ENCODE measurements around the gene AK6.
"Not testable (repeated sequence)": the region's sequence is repeated elsewhere in the genome, so short reads cannot be mapped to it uniquely, and the experiment has no call there.

Gene AK6

GRCh38 chr5:69369340-69370121 lies at the start of gene AK6, which contains the start of the genes RAD17 and TAF9:
TSS of gene AK6 (minus strand) at chr5:69369520. CDS start at chr5:69369490, 30 bp downstream.
TSS of gene RAD17 (plus strand) at chr5:69369818. CDS start at chr5:69372209, 2,391 bp downstream.
TSS of gene TAF9 (minus strand) at chr5:69369520. CDS start at chr5:69365737, 3,783 bp downstream.
- peak within 1 kb of the TSS; percentile 99 for H3K27ac Mint-ChIP-seq
- H3K4me1 Mint-ChIP-seq: peaks cover 27% of the 10 kb centered on the region
- peak within 1 kb of the TSS; percentile 86 for H3K4me3 Mint-ChIP-seq
- peak; percentile 85 to 98 for DNase-seq (ENCODE audit: low spot score in 2 of 2)
- ATAC-seq: peak; percentile 97
- peaks cover 71% of the 10 kb centered on the region for H3K36me3 Mint-ChIP-seq
- H3K9me3 Mint-ChIP-seq: no peaks in the 10 kb centered on the region

GRCh38 chr5:69418554-69418953 lies 49.2 kb upstream of the AK6 start:
- H3K36me3 Mint-ChIP-seq: peaks cover 11% of the 10 kb centered on the region
- H3K4me1 Mint-ChIP-seq: no peaks in the 10 kb centered on the region
- no peak for ATAC-seq
- H3K9me3 Mint-ChIP-seq: no peaks in the 10 kb centered on the region
- H3K27ac Mint-ChIP-seq: no peak overlapping the region
- no peak overlapping the region for H3K4me3 Mint-ChIP-seq
- DNase-seq (ENCODE audit: low spot score in 2 of 2): no peak

GRCh38 chr5:69416699-69417098 lies 47.4 kb upstream of the AK6 start:
- Mint-ChIP-seq H3K4me1 (no peaks in the 10 kb centered on the region), H3K27ac (no peak overlapping the region), H3K9me3 (no peaks in the 10 kb centered on the region), H3K36me3 (peaks cover 27% of the 10 kb centered on the region), H3K4me3 (no peak overlapping the region)
- ATAC-seq (no peak), DNase-seq (ENCODE audit: low spot score in 2 of 2) (no peak)

GRCh38 chr5:69416180-69416579 lies 46.9 kb upstream of the AK6 start:
- H3K4me1 Mint-ChIP-seq: no peaks in the 10 kb centered on the region
- no peak overlapping the region for H3K27ac Mint-ChIP-seq
- H3K4me3 Mint-ChIP-seq: no peak overlapping the region
- DNase-seq (ENCODE audit: low spot score in 2 of 2): no peak
- ATAC-seq: no peak
- H3K36me3 Mint-ChIP-seq: peaks cover 32% of the 10 kb centered on the region
- H3K9me3 Mint-ChIP-seq: no peaks in the 10 kb centered on the region

GRCh38 chr5:69415584-69415958 lies 46.3 kb upstream of the AK6 start:
- no peaks in the 10 kb centered on the region for H3K9me3 Mint-ChIP-seq
- no peak overlapping the region for H3K27ac Mint-ChIP-seq
- no peak for ATAC-seq
- H3K4me1 Mint-ChIP-seq: no peaks in the 10 kb centered on the region
- peaks cover 37% of the 10 kb centered on the region for H3K36me3 Mint-ChIP-seq
- H3K4me3 Mint-ChIP-seq: peak overlapping the region; percentile 31
- no peak for DNase-seq (ENCODE audit: low spot score in 2 of 2)

GRCh38 chr5:69414885-69415583 lies 45.7 kb upstream of the AK6 start, which contains the start of gene MARVELD2:
TSS of gene MARVELD2 (plus strand) at chr5:69415116. CDS start at chr5:69419386, 4,270 bp downstream.
- Mint-ChIP-seq H3K4me1 (no peaks in the 10 kb centered on the region), H3K27ac (no peak within 1 kb of the TSS), H3K4me3 (peak within 1 kb of the TSS; percentile 31), H3K9me3 (no peaks in the 10 kb centered on the region), H3K36me3 (peaks cover 43% of the 10 kb centered on the region)
- DNase-seq (ENCODE audit: low spot score in 2 of 2) (no peak), ATAC-seq (peak; percentile 69)

- H3K9me3 Mint-ChIP-seq: no peaks in the 10 kb centered on the region
- H3K4me3 Mint-ChIP-seq: no peak overlapping the region
- ATAC-seq (no peak), DNase-seq (ENCODE audit: low spot score in 2 of 2) (no peak)
- H3K27ac Mint-ChIP-seq: no peak overlapping the region
- H3K36me3 Mint-ChIP-seq: peaks cover 86% of the 10 kb centered on the region
- no peaks in the 10 kb centered on the region for H3K4me1 Mint-ChIP-seq
Measured at GRCh38 chr5:69404659-69405330, 35.5 kb upstream of the AK6 start.

GRCh38 chr5:69378376-69378775 lies 9.1 kb upstream of the AK6 start:
- no peaks in the 10 kb centered on the region for H3K9me3 Mint-ChIP-seq
- H3K4me3 Mint-ChIP-seq: no peak overlapping the region
- no peak overlapping the region for H3K27ac Mint-ChIP-seq
- no peaks in the 10 kb centered on the region for H3K4me1 Mint-ChIP-seq
- ATAC-seq (no peak), DNase-seq (ENCODE audit: low spot score in 2 of 2) (no peak)
- peaks cover 87% of the 10 kb centered on the region for H3K36me3 Mint-ChIP-seq

GRCh38 chr5:69374911-69375446 lies 5.7 kb upstream of the AK6 start:
- DNase-seq (ENCODE audit: low spot score in 2 of 2): no peak
- Mint-ChIP-seq H3K9me3 (no peaks in the 10 kb centered on the region), H3K4me1 (no peaks in the 10 kb centered on the region), H3K27ac (no peak overlapping the region), H3K4me3 (no peak overlapping the region), H3K36me3 (peaks cover 64% of the 10 kb centered on the region)
- ATAC-seq: no peak

GRCh38 chr5:69372394-69372793 lies 3.1 kb upstream of the AK6 start:
- H3K4me3 Mint-ChIP-seq: no peak overlapping the region
- no peak for DNase-seq (ENCODE audit: low spot score in 2 of 2)
- peaks cover 12% of the 10 kb centered on the region for H3K4me1 Mint-ChIP-seq
- H3K27ac Mint-ChIP-seq: no peak overlapping the region
- ATAC-seq: no peak
- H3K36me3 Mint-ChIP-seq: peaks cover 70% of the 10 kb centered on the region
- no peaks in the 10 kb centered on the region for H3K9me3 Mint-ChIP-seq

GRCh38 chr5:69370335-69370734 lies 1.0 kb upstream of the AK6 start:
- Mint-ChIP-seq H3K4me3 (peak overlapping the region; percentile 86), H3K4me1 (peaks cover 21% of the 10 kb centered on the region), H3K36me3 (peaks cover 71% of the 10 kb centered on the region), H3K27ac (peak overlapping the region; percentile 99)
- not testable (repeated sequence) for H3K9me3 Mint-ChIP-seq; ATAC-seq; DNase-seq (ENCODE audit: low spot score in 2 of 2)

GRCh38 chr5:69368458-69369339 lies 621 bp downstream of the AK6 start:
- peak overlapping the region; percentile 99 for H3K27ac Mint-ChIP-seq
- DNase-seq (ENCODE audit: low spot score in 2 of 2) (peak in 1 of 2 donors; percentile 54), ATAC-seq (peak; percentile 1)
- H3K4me1 Mint-ChIP-seq: peaks cover 27% of the 10 kb centered on the region
- no peaks in the 10 kb centered on the region for H3K9me3 Mint-ChIP-seq
- H3K4me3 Mint-ChIP-seq: peak overlapping the region; percentile 86
- H3K36me3 Mint-ChIP-seq: peaks cover 71% of the 10 kb centered on the region

GRCh38 chr5:69367697-69368279 lies 1.5 kb downstream of the AK6 start:
- DNase-seq (ENCODE audit: low spot score in 2 of 2) (no peak), ATAC-seq (no peak)
- Mint-ChIP-seq H3K4me1 (peaks cover 27% of the 10 kb centered on the region), H3K27ac (peak overlapping the region; percentile 99), H3K36me3 (peaks cover 71% of the 10 kb centered on the region), H3K4me3 (peak overlapping the region; percentile 86), H3K9me3 (no peaks in the 10 kb centered on the region)

- DNase-seq (ENCODE audit: low spot score in 2 of 2) (no peak), ATAC-seq (no peak)
- no peak overlapping the region for H3K4me3 Mint-ChIP-seq
- peaks cover 94% of the 10 kb centered on the region for H3K36me3 Mint-ChIP-seq
- no peaks in the 10 kb centered on the region for H3K9me3 Mint-ChIP-seq
- peak overlapping the region; percentile 20 for H3K27ac Mint-ChIP-seq
- peaks cover 36% of the 10 kb centered on the region for H3K4me1 Mint-ChIP-seq
Measured at GRCh38 chr5:69364850-69365249, 4.5 kb downstream of the AK6 start.

All from stimulated activated effector memory CD8-positive, alpha-beta T cell treated with anti-CD3 and anti-CD28 coated beads, Interleukin-12 subunit alpha, Interleukin-12 subunit beta, amount 100 ng/mL, for 72 hours (primary cell).